Right lobe of liver (tissue), 6 donors: Measurements from ENCODE around the gene SSTR1. TPM values are rescaled to one million over a fixed set of nuclear protein-coding genes. Genes with fewer than 3 reads are reported as not detected.

Experiments
- ATAC-seq, 4 donors: fragments of 200-7000 bp; cut with Tn5 transposase; one replicate each; pipeline ENCODE4 v1.9.1; 2020; ENCODE audit warnings: mild to moderate bottlenecking in 4 of 4, moderate library complexity in 4 of 4
- DNase-seq, 3 donors: peaks; one replicate each; pipeline ENCODE4 v3.0.0-alpha.2; 2020
- H3K27ac ChIP-seq, 3 donors: fragments of 200-600 bp; one replicate each; pipeline ENCODE4 v1.8.0; 2022
- H3K27me3 ChIP-seq, 2 donors: fragments of 200-600 bp; one replicate each; pipeline ENCODE4 v1.8.0; 2022
- H3K36me3 ChIP-seq, 4 donors: fragments of 200-600 bp; sonication (generic) in 1 of 4; one replicate each; pipeline versions ENCODE4 v1.5.1 to v1.8.0; 2017 to 2022; ENCODE audit warnings: control low read depth in 1 of 4
- H3K4me1 ChIP-seq, 4 donors: fragments of 200-600 bp; sonication (generic) in 1 of 4; one replicate each; pipeline versions ENCODE4 v1.5.1 to v1.8.0; 2017 to 2022; ENCODE audit warnings: control low read depth in 1 of 4
- H3K4me3 ChIP-seq, 3 donors: fragments of 200-600 bp; one replicate each; pipeline ENCODE4 v1.8.0; 2022
- H3K9me3 ChIP-seq, 4 donors: fragments of 200-600 bp; sonication (generic) in 1 of 4; one replicate each; pipeline versions ENCODE4 v1.5.1 to v1.8.0; 2017 to 2022; ENCODE audit warnings: control low read depth in 1 of 4
- POLR2A ChIP-seq: fragments of 450-650 bp; IDR thresholded peaks from one replicate; pipeline ENCODE4 v1.6.1; 2017; ENCODE audit warnings: antibody characterized with exemption, mild to moderate bottlenecking
- WGBS: methylation state at CpG from one replicate; pipeline ENCODE4 v1.1.6; 2018; ENCODE audit warnings: low coverage, low lambda C conversion rate; ENCODE audit not compliant: insufficient coverage; ENCODE audit errors: missing lambda C conversion rate; 5-methylcytosine and 5-hydroxymethylcytosine counted together
- intact Hi-C, 2 donors: fragments of 100-400 bp; cut with DNase I; formaldehyde crosslinking; loops; one replicate each; pipeline versions ENCODE4 v1.11.2 to v1.14.1; 2022
- total RNA-seq, 6 experiments: library from RNA; depleted of rRNA in 2 of 6; stranded (reverse); fragments of >200 nt in 2 of 6; fragmentation: NEBNext Ultra II Directional in 3 of 6; extraction: Animal tissue kit (Norgen Biotek cat#: 25700) in 3 of 6; gene quantifications; one replicate each; pipeline versions ENCODE4 v1.1.0 to v1.2.4, GENCODE V29; 2016 to 2023
- TF ChIP-seq, protein P1 (sequence below), 4 donors: fragments of 200-600 bp in 3 of 4; fragments of 450-650 bp in 1 of 4; IDR thresholded peaks; one replicate each; pipeline versions ENCODE4 v1.5.1 to v1.8.0; 2016 to 2022; ENCODE audit warnings: antibody characterized with exemption in 4 of 4, mild to moderate bottlenecking in 2 of 4
- donor health status: DM: no; HTN: yes; CAD: no.
- donor health status: DM: no; HTN: no; CAD: no.
- donor health status: DM: no; HTN: no; CAD: no.
- donor health status: DM: no; HTN: yes; CAD: no.
- donor health status: DM: no; HTN: yes; CAD: no.

The SSTR1 gene
- total RNA-seq, 6 experiments from 2014 or later, result 1.6 to 8.0 (median 4.0) TPM

DNA sequence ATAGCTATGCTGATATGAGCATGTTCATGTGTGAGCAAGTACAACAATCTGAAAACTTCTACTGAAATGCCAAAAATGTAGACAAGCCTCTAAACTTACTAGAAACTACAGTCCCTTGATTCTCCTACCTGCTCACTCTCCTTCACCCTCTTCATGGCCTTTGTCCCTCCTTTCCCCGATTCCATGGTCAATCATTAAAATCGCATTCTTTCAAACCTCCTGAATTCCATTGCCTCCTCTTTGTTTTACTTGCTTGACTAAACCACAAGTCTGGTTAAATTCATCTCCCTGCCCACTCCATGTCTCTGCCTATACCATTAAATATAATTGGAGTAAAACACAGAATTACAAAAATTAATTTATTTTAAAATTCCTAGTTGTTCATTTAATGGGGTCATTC lies 33.0 kb upstream of the SSTR1 start:
- no peaks in the 10 kb centered on the region for H3K9me3 ChIP-seq
- no peaks in the 10 kb centered on the region for H3K4me1 ChIP-seq
- no peak overlapping the region for H3K27ac ChIP-seq
- no peaks in the 10 kb centered on the region for H3K36me3 ChIP-seq
- no peaks in the 10 kb centered on the region for H3K27me3 ChIP-seq
- DNase-seq (no peak), ATAC-seq (no peak)
- H3K4me3 ChIP-seq, result no peak overlapping the region
- no peak for TF ChIP-seq POLR2A
- TF ChIP-seq, protein P1, sequence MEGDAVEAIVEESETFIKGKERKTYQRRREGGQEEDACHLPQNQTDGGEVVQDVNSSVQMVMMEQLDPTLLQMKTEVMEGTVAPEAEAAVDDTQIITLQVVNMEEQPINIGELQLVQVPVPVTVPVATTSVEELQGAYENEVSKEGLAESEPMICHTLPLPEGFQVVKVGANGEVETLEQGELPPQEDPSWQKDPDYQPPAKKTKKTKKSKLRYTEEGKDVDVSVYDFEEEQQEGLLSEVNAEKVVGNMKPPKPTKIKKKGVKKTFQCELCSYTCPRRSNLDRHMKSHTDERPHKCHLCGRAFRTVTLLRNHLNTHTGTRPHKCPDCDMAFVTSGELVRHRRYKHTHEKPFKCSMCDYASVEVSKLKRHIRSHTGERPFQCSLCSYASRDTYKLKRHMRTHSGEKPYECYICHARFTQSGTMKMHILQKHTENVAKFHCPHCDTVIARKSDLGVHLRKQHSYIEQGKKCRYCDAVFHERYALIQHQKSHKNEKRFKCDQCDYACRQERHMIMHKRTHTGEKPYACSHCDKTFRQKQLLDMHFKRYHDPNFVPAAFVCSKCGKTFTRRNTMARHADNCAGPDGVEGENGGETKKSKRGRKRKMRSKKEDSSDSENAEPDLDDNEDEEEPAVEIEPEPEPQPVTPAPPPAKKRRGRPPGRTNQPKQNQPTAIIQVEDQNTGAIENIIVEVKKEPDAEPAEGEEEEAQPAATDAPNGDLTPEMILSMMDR (IDR thresholded peaks at IDR 0.05), result no peak
- 77% methylated on average over 2 of the region's 2 CpGs for WGBS
- intact Hi-C loops, result no loop called here

DNA sequence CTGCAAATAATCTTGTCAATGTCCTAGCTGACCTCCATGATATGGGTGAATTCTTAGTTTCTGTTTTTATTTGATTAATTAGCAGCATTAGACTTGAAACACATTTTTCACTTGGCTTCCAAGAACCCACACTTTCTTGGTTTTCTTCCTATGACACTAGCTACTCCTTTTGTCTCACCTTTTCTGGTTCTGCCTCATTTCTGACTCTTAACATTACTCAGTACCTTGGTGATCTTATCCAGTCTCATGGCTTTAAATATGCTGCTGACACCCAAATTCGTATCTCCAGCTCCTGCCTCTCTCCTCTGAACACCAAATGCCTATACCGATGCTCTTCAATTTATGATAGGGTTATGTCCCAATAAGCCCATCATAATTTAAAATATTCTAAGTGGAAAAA lies 32.0 kb upstream of the SSTR1 start:
- H3K27me3 ChIP-seq, result no peaks in the 10 kb centered on the region
- no peaks in the 10 kb centered on the region for H3K4me1 ChIP-seq
- H3K9me3 ChIP-seq, result no peaks in the 10 kb centered on the region
- WGBS, result 56% methylated on average over 2 of the region's 2 CpGs
- no peak for TF ChIP-seq POLR2A
- TF ChIP-seq, protein P1 (IDR thresholded peaks at IDR 0.05), result no peak
- no peaks in the 10 kb centered on the region for H3K36me3 ChIP-seq
- no peak for DNase-seq
- no peak overlapping the region for H3K4me3 ChIP-seq
- intact Hi-C loops, result no loop called here
- ATAC-seq, result no peak
- H3K27ac ChIP-seq, result no peak overlapping the region

DNA sequence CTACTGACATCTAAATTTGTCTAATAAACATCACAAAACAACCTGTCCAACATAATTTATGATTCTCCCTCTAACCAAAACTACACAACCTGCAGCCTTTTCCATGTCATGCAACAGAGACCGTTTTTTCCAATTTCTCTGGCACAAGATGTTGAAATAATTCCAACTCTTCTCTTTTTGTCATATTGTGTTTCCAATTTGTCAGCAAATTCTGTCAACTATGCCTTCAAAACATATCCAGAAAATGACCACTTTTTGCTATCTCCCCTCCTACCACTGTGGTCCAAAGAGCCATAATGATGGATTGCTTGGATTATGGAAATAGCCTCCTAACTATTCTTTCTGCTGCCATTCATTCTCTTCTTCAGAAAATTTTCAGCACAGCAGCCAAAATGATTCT lies 31.3 kb upstream of the SSTR1 start:
- H3K27ac ChIP-seq, result no peak overlapping the region
- H3K4me3 ChIP-seq, result no peak overlapping the region
- 44% methylated on average over 1 of the region's 1 CpG for WGBS
- no peak for TF ChIP-seq POLR2A
- H3K9me3 ChIP-seq, result no peaks in the 10 kb centered on the region
- H3K27me3 ChIP-seq, result no peaks in the 10 kb centered on the region
- no peaks in the 10 kb centered on the region for H3K36me3 ChIP-seq
- intact Hi-C loops, result no loop called here
- DNase-seq (no peak), ATAC-seq (no peak)
- no peaks in the 10 kb centered on the region for H3K4me1 ChIP-seq

DNA sequence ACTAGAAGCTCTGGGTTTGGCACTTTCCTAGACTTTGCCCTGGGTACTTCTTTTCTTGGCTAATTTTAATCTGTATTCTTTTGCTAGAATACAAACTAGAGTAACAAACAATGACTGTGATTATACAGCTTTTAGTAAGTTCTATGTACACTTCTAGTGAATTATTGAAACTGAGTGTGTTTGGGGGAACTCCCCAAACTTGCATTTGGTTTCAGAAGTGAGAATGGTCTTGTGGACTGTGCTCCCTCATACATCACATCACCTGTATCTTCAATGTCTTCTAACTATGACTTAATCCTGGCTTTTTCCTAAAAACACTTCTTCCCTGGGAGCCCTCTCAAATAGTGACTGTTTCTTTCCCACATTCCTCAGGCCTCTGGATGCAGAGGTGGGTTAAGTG lies 23.6 kb upstream of the SSTR1 start:
- no peaks in the 10 kb centered on the region for H3K36me3 ChIP-seq
- ATAC-seq (no peak), DNase-seq (no peak)
- H3K4me3 ChIP-seq, result no peak overlapping the region
- H3K4me1 ChIP-seq, result no peaks in the 10 kb centered on the region
- TF ChIP-seq, protein P1 (IDR thresholded peaks at IDR 0.05), result no peak
- TF ChIP-seq POLR2A, result no peak
- intact Hi-C loops, result no loop called here
- no peaks in the 10 kb centered on the region for H3K27me3 ChIP-seq
- H3K9me3 ChIP-seq, result no peaks in the 10 kb centered on the region
- no peak overlapping the region for H3K27ac ChIP-seq

DNA sequence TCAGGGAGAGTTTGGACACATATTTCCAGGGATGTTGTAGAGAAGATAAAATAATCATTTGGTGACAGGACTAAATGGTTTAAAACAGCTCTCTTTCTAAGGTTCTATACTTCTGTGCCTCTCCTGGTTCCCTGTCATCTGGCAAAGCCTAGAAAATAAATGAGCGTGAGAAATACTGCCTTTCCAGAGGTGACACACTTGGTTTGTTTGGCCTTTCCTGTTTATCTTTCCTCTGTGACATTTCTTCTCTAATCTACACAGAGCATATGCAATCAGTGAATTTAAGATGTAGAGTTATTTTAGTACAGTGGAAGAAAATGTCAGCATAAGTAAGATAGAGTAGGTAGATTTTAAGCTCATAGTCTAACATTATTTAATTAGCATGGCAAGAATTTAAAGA lies 22.0 kb upstream of the SSTR1 start:
- WGBS, result 76% methylated on average over 1 of the region's 1 CpG
- ATAC-seq, result no peak
- H3K4me1 ChIP-seq, result no peaks in the 10 kb centered on the region
- H3K27ac ChIP-seq, result no peak overlapping the region
- intact Hi-C loops, result no loop called here
- no peaks in the 10 kb centered on the region for H3K27me3 ChIP-seq
- DNase-seq, result no peak
- no peaks in the 10 kb centered on the region for H3K36me3 ChIP-seq
- H3K9me3 ChIP-seq, result no peaks in the 10 kb centered on the region
- no peak overlapping the region for H3K4me3 ChIP-seq
- TF ChIP-seq POLR2A, result no peak
- TF ChIP-seq, protein P1 (IDR thresholded peaks at IDR 0.05), result no peak
